Measurements from ENCODE around the gene STT3B.

Gene STT3B

GRCh38 chr3:31634476-31634875, 101.8 kb downstream of the STT3B start:
- TF ChIP-seq, protein P1, sequence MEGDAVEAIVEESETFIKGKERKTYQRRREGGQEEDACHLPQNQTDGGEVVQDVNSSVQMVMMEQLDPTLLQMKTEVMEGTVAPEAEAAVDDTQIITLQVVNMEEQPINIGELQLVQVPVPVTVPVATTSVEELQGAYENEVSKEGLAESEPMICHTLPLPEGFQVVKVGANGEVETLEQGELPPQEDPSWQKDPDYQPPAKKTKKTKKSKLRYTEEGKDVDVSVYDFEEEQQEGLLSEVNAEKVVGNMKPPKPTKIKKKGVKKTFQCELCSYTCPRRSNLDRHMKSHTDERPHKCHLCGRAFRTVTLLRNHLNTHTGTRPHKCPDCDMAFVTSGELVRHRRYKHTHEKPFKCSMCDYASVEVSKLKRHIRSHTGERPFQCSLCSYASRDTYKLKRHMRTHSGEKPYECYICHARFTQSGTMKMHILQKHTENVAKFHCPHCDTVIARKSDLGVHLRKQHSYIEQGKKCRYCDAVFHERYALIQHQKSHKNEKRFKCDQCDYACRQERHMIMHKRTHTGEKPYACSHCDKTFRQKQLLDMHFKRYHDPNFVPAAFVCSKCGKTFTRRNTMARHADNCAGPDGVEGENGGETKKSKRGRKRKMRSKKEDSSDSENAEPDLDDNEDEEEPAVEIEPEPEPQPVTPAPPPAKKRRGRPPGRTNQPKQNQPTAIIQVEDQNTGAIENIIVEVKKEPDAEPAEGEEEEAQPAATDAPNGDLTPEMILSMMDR (IDR thresholded peaks at IDR 0.05; ENCODE audit: low read length, missing control alignments) = no peak
- no peak overlapping the region for H3K4me3 ChIP-seq (replicated peaks; ENCODE audit: low read depth, low read length)
- peak; percentile 4 for DNase-seq (ENCODE audit: low read depth)

DNA sequence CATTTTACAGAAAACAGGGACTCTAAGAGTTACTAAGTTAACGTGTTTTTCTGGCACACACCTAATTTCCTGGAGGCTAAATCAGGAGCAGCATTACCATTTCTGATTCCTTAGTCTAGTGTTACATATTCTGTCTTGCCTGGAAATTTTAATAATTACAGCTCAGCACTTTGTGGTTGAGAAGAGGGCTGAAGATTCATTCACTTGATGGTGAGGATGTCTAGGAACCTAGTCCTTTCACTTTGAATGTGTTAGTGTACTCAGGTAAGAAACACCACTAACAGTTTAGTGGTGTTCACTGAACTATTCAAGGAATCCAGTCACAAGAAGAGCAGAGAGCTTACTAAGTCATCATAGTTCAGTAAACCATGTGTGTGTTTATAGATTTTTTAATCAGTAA, 102.8 kb downstream of the STT3B start:
- H3K4me3 ChIP-seq (replicated peaks; ENCODE audit: low read depth, low read length) = no peak overlapping the region
- TF ChIP-seq, protein P1 (IDR thresholded peaks at IDR 0.05; ENCODE audit: low read length, missing control alignments) = no peak
- DNase-seq (ENCODE audit: low read depth) = no peak

- DNase-seq (ENCODE audit: low read depth) = no peak
- H3K4me3 ChIP-seq (replicated peaks; ENCODE audit: low read depth, low read length) = no peak overlapping the region
- TF ChIP-seq, protein P1 (IDR thresholded peaks at IDR 0.05; ENCODE audit: low read length, missing control alignments) = no peak
These were observed 103.3 kb downstream of the STT3B start for GRCh38 chr3:31636049-31636448.

DNA sequence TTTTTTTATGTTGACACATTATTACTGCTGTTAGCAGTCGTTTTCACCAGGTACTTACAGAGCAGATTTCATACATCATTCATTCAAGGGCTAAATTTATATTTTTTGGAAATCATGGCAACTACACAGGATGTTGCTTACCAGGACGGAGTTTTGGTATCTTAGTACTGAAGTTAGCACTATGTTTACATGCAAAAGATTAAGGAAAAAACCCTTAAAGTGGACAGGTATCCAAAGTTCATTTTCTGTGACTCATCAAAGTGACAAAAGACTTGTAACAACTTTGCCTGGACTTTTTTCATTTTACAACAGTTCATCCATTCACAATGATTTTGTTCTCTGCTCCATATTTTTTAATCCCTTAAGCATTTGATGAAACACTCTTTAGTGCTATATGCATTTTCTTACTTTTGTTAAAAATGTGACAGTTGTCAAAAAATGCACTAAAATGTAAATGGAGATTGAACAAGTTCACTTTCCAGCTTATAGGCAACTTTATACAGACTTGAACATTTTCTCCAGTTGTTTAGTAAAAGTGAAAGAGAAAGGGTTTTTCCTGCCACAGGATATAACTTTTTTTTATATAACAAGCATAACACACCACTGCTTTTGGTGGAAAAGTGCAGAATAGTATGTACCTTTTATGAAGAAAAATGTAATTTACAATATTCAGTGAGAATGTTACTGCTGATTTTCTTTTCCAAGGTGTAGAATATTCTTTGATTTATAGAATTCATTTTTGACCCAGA, 104.1 kb downstream of the STT3B start:
- no peak for DNase-seq (ENCODE audit: low read depth)
- no peak overlapping the region for H3K4me3 ChIP-seq (replicated peaks; ENCODE audit: low read depth, low read length)
- TF ChIP-seq, protein P1 (IDR thresholded peaks at IDR 0.05; ENCODE audit: low read length, missing control alignments) = no peak

DNA sequence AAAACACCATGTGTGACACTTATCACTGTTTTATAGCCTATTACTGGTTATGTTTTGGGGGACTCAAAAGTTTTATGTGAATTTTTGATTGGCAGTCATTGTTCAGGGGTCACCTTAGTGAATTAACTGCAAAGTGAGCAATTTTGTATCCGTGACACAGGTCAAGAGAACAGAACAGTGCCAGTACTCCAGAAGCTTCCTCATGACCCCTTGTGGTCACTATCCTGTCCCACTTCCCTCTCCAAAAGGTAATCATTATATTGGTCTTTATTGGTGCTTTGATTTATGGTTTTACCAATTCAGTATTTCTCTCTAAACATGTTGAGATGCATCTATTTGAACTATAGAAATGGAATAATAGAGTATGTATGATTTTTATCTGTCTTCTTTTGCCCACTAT, 107.1 kb downstream of the STT3B start:
- TF ChIP-seq, protein P1 (IDR thresholded peaks at IDR 0.05; ENCODE audit: low read length, missing control alignments) = no peak
- no peak overlapping the region for H3K4me3 ChIP-seq (replicated peaks; ENCODE audit: low read depth, low read length)
- DNase-seq (ENCODE audit: low read depth) = no peak

GRCh38 chr3:31645256-31645655, 112.5 kb downstream of the STT3B start:
- DNase-seq (ENCODE audit: low read depth) = no peak
- TF ChIP-seq, protein P1 (IDR thresholded peaks at IDR 0.05; ENCODE audit: low read length, missing control alignments) = no peak
- H3K4me3 ChIP-seq (replicated peaks; ENCODE audit: low read depth, low read length) = no peak overlapping the region
